Fibroblast of skin of right quadriceps (primary cell): ENCODE data around the gene TMPRSS11A.

Experiments used
- DNase-seq: peaks from one replicate; pipeline ENCODE4 v3.0.0-alpha.2; 2013

Gene TMPRSS11A

DNA sequence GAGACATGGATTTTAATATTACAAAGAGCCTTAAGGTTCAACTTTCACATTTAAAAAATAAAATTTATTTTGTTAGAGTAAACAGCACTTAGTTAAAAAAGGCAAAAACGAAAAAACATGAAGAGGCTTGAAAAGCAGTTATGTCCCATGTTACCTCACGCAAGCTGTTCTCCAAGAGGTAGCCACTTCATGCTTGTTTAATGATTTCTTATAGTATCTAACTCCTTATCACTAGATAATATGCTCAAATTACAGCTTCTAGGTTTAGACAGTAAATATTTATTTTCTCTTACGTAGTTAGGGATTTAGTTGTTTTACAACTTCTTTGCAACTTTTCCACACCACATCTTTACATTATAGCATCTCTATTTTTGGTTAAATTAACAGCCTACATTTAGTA, 51.7 kb downstream of the TMPRSS11A start:
- DNase-seq, result no peak

DNA sequence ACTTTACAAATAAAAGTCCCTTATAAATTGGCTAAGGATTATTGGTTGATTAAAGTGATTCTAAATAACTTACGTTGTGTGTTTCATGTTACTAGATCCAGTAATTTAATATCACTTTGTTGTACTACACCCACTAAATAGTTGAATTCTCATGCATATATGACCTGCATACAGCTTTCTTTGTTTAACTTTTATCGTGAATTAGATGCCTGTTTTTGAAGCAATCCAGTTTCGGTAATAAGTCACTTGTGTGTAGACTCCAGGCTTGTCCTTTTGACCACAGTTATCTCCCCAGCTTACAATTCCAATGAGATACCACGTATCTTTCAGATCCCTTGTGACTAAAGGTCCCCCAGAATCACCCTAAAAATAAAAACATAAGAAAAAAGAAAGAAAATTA, 52.2 kb downstream of the TMPRSS11A start:
- no peak for DNase-seq

DNA sequence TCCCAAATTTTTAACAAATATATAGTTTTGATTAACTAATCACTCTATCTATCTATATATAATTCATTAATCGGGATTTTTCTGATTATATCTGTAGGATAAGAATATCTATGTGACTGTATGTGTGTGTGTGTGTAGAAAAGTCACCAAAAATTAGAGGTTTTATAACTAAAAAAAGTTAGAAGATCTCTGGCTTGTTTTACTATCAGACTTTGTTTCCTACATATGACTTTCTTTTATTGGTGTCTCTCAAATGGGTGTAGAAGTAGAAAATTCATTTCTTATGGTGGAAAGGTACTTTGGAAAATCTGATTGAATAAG, 52.7 kb downstream of the TMPRSS11A start:
- no peak for DNase-seq

DNA sequence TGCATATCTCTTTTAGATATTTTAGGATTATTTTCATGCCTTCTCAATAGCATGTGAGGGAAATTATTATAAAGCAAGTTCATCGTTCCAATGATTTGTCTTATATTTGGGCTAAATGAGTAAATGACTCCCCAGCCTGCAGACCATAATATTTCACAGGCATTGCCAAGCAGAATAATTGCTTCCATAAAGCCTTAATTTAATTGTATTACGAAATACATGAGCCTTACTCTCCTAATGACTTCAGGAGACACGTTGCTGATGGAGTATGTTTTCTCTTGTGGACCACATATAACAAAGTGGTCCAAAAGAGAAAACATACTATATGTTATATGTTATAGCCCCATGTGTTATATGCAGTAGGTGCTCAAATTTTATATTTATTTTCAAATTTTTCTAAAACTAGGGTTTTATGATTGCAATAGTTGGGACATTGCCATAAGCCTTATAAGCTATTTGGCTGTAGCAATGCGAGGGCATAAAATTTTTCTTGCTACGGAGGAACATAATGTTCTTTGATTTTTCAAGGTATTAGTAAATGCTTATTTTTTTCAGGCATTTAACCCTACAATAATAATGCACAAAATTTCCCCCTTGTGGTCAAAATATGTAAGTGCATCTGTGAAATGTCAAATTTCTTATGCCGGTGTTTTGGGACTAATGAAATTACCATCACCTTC, 53.2 kb downstream of the TMPRSS11A start:
- no peak for DNase-seq

DNA sequence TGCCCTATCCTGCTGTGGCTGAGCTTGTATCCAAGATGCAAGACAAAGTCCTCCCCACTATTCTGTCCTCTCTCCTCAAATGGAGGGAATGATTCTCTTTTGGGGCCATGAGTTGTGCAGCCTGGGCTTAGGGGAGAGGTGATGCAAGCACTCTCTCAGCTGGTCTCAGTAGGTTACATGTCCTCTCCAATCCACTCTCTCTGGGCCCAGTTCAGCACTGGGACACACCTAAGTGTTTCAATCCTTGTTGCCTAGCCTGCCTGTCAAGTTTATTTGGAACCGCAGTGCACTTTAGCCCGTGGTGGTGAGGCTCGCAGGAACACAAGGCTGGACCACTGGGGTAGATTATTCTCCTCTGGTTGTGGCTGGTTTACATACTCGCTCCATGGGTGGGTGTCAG, 55.6 kb downstream of the TMPRSS11A start:
- no peak for DNase-seq

DNA sequence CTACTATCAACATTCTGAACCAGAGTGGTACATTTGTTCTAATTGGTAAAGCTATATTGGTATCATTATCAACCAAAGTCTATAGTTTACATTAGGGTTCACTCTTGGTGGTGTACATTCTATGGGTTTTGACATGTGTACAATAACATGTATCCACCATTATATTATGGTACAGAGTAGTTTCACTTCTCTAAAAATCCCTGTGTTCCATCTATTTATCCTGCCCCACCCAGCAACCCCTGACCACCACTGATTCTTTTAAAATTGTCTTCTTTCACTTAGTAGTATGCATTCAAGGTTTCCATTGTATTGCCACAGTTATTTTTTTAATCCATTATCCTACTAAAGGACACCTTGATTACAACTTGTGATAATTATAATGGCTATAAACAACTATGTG, 64.2 kb downstream of the TMPRSS11A start:
- DNase-seq, result no peak

DNA sequence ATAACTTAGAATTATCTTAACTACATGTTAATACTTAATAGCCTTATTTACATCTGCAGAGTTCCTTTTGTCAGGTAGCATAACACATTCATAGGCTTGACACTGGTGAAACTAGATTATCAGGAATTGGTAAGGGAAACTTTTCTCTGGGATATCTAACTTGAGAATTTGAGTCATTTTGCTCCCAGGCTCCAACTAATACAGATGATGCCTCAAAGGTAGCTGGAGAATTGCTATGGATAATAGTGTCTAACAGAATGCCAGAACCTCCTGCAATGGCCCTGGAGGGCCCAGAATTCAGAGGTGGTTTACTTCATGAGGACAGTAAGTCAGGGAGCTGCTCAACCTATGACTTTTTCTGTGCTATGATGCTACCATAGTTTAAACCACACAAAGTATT, 65.6 kb downstream of the TMPRSS11A start:
- DNase-seq, result no peak

DNA sequence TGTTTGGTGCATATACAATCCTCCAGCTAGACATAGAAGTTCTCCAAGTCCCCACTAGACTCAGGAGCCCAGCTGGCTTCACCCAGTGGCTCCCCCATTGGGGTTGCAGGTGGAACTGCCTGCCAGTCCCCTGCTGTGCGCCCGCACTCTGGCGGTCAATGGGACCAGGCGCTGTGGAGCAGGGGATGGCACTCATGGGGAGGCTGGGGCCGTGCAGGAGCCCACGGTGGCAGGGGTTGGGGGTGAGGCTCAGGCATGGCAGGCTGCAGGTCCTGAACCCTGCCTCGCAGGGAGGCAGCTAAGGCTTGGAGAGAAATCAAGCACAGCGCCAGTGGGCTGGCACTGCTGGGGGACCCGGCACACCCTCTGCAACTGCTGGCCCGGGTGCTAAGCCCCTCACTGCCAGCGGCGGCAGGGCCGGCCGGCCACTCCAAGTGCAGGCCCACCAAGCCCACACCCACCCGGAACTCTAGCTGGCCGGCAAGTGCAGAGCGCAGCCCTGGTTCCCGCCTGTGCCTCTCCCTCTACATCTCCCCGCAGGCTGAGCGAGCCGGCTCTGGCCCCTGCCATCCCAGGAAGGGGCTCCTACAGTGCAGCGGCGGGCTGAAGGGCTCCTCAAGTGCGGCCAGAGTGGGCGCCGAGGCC, 66.8 kb downstream of the TMPRSS11A start:
- no peak for DNase-seq

DNA sequence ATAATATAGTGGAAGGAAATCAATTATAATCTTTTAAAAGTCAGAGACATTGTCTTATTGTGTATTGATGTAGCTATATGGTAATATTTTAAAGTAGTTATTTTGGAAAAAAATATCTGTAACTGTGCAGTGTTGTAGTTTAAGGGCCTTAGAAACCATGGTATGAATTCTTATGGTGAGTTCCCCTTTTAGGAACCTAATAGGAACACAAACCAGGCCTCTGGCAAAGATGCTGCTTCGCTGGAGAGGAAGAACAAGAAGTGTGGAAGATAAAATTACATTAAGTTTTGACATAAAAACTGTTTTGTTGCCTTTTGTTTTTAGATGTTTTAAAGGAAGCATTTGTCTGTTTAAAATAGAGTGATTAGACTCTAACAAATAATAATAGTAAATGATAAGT, 68.6 kb downstream of the TMPRSS11A start:
- no peak for DNase-seq

DNA sequence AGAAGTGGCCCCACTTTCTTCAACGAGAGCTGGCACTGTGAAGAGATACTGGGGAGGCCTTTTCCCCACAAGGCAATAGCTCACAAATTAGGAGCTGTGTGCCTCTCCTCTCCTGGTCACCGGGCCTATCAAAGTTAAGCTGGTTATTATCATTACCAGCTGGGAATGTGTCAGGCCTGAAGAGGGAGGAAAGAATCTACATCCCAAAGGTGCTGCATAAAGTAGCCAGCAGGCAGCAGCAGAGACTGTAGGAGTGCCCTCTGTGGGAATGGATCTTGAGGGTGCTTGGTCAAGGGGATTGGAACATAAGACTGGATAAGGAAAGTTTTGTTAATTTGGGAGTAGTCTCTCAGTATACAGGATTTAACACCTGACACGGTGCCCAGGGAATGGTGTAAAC, 70.4 kb downstream of the TMPRSS11A start:
- DNase-seq, result peak; percentile 9

DNA sequence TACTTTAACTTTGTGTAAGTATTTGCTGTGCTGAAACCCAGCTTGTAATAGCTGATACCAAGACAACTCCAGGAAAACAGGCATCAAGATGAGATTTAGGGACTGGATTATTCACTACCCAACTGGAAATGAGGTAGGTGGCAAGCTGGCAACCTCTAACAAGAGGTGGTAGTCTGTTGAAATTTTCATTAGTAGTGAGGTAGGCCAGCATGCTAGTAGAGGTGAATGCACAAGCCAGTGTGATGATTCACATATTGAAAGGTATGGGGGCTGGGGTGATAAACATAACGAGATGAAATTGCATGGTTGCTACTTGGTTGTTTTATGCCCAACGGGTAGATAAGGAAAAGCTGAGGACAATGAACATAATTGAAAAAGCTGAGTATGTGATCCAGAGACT, 71.0 kb downstream of the TMPRSS11A start:
- no peak for DNase-seq

DNA sequence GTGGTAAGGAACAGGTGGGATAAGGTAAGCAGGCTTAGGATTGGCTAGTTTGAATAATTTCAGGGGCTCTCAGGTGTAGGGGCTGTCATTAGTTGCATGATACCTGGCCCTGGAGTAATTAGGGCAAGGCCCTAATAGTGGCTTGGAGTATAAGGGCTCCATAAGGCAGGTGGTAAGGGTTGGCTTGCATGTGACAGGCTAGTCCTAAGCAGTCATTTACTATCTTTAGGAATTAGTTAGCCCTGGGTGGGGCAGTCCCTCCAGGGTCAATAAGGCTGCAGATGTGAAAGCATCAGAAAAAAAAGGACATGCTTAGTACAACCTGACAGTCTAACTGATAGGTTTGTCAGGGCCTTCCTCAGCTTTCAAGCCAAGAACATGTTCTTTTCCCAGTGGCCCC, 71.6 kb downstream of the TMPRSS11A start:
- no peak for DNase-seq

DNA sequence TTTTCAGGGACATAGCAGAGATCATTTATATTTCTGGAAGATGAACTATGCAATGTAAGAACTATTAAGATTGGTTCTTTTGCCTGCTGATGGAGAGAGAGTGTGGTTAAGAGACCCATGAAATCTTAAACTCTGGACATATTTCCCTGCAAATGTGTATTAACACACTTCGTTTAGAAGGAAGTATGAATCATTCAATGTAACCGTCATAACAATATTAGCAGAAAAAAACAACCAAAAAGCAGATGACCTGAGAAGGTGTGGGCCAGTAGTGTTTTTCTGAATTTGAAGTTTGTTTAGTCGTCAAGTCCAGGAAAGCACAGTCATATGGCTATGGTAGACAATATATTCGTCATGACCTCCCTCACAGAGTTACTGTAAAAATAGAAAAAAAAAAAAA, 77.0 kb downstream of the TMPRSS11A start:
- DNase-seq, result peak; percentile 44

DNA sequence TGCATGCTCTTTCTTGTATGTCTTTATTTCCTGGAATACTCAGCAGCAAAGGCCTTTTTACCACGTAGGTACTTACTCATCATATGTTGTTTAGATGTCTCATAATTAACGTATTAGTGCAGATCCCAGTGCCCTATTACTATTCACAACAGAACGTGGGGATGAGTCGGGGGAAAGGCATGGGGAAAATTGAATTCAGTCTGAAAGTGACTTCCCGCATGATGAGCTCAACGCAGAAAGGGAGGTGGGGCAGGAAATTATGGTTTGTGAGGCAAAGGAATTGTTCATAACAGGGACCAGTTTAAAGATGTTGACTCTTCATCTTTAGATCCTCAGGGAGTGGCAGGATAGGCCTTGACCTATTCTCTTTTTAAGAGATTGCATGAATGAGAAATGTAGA, 77.5 kb downstream of the TMPRSS11A start:
- DNase-seq, result peak; percentile 97

DNA sequence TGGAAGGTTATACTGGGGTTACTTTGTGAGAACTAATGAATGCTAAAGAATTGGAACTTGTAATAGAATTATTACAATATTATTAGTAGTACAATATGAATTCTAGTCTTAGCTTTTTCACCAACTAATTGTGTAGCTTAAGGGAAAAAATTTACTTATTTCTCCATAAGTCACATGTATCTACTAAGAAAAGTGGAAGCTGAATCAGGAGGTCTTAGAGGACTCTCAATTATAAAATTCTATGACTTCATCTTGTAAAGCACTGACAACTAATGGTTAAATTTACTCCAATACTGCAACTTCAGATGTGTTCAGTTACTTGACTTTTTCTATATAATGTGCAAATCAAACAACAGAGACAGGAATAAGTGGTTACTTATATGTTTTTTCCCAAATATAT, 78.6 kb downstream of the TMPRSS11A start:
- DNase-seq, result no peak

DNA sequence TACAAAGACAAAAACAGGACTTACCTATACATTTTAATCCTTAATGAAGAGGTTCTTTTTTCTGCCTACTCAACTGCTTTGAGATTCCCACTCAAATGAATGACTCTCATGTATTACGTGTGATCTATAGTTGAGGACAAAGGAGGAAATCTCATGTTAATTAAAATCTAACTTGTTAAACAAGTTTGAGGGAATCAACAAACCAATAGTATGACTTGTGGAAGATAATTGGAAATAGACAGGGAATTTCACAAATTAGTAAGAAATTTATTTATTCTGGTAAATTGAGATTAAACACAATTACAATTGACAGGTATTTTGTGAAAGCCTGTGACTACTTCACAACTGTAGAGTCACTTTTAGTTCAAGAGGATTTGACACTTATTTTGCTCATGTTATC, 79.4 kb downstream of the TMPRSS11A start, which contains the start of gene TMPRSS11D:
TMPRSS11D (minus strand) TSS at position 101 of the 400 bp plus-strand sequence; CDS start at position 32, 69 bp downstream.
- no peak for DNase-seq

DNA sequence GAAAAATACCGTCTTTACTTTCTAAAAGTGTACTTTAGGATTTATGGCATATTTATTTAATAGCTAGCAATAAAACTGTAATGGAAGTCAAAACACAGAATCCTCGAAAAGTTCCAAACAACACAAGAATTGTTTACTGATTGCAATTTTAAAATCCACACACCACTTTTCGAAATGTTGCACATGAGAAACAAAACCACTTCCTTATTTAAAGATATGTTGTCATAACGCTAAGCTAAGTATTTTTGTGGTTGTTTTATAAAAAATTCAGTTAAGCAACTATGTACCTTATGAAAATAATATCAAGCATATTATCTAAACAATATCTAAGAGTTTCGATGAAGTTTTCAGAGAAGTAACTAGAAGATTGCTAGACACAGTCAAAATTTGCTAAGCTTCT, 79.8 kb downstream of the TMPRSS11A start:
- DNase-seq, result no peak

DNA sequence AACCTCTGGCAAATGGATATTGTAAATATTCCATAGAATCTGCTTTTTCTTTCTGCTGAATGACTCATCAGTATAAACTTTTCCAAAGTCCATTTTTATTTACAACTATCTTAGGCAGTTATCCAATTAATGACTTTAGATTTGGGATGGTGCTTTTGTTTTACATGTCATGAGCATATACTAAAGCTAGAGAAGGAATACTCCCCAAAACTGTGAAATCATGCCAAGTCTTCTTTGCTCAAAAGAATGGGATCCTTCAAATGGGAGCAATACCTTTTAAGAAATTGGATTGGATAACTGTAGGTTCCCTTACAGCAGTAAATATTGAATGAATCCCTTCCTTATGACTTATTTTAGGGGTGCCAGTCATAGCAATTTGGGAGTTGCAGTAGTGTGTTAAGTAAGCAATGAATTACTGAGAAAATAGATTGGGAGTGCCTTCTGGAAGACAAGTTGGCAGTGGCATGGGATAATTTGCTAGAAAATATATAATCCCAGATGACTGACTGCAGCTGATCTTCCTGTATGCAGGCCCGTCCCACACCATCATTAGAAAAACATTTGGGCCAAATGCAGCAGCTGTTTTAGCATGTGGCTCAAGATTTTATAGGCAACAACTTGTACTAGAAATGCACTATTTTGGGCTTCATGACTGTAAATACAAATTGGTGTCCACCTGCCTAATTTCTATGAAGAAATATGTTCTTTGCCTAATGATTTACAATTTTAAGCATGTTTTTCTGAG, 82.3 kb downstream of the TMPRSS11A start:
- DNase-seq, result peak; percentile 6

DNA sequence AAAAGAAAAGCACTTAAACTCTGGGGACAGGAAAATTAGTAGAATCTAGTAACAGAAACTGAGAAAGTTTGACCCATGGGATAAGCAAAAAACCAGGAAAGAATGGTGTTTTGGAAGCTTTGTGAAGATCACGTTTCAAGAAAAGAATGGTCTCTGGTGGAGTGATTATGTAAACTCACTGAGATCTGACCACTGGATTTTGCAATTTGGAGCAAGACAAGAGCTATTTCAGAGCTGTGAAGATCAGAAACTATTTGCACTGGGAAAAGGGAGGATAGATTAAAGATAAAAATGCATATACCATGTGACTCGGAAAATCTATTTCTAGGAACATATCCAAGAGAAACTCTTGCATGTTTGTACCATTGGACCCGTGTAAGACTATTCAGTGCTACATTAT, 83.8 kb downstream of the TMPRSS11A start:
- DNase-seq, result peak; percentile 27

DNA sequence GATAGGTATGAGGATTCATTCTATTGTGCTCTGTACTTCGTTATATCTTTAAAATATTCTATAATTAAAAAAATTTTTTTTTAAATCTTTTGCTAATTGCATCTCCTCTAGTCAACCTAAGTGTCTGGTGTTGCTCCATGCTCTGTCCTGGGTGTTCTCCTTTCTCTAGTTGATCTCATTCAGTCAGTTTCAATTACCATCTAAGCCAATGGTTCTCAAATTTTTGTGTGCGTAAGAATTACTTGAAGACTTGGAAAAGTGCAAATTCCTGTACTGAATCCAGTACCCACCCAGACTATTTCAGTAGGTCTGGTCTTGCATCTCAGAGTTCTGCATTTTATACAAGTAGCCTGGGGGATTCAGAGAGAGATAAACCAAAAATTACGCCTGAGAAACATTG, 86.2 kb downstream of the TMPRSS11A start:
- DNase-seq, result no peak

DNA sequence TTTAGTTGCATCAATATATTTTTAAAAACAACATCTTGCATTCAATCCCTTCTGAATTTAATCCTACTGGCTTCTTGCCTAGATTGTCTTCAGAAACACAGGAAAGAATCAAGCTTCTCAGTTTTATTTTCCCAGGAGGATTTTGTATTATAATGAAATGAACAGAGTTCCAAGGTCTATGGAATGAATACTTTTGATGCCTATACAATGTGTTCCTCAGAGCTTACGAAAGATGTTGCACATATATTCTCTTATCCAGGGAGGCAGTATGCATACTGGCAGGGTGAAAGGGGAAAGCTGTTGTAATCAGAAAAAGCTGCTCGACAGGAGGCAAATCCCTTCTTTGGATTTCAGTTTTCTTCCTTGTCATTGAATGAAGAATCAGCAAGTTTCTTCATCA, 88.3 kb downstream of the TMPRSS11A start:
- DNase-seq, result peak; percentile 66

DNA sequence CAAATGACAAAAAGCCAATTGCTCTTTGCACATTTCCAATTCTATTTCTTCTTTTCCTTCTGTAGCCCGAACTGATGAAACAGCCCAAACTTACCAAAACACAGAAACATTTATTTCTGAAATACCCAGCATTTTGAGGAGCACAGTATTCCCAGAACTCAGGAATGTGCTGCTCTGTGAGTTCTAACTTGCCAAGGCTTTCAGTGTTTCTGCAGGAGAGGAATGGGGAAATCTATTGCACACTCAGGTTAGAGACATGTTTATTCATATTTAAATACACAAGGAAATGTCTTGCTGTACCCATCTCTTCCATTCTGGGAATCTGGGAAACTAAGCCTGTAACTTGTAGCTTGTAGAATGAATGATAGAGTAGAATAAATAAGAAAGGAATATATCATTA, 90.2 kb downstream of the TMPRSS11A start:
- no peak for DNase-seq

DNA sequence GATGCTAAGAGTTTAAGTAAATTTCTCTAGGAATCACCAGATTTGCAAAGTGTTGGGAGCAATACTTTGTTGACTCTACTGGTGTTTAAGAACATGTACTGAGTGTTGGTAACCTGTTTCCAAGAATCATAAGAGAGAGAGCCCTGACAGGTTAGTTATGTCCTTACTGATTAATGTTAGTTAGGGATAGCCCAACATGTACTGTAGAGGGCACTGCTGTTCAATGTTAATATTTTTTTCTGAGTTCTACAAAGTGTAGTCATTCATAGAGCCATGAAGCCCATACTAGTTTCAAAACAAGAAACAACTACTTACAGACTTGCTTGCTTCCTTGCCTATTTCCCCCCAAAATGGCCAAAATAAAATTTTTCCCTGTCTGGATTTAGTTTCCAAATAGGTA, 91.4 kb downstream of the TMPRSS11A start:
- peak; percentile 48 for DNase-seq

DNA sequence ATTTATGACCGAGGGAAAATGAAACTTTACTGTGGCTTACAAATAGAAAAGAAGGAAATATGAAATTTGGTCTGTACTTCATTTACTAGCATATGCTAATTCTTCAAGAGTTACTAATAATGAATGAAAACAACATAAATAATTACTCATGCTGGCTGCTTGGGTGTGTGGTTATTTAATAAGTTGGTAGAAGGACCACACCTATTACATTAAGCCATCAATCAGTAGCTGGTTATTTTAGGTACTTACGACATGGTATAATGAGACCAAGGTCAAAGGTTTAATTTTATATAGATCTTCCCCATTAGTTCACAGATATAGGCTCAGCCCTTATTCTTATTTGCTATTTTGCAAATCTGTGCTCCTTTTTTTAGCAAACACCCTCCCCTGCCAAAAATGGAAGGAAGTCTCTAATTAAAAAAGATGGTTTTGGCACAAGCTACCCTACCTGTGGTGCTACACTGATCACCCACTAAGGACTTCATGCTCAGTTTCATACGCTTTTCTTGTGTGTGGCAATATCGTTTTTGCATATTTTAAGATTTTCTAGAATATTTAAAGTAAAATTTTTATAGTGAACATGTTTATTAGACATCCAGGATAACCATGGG, 93.6 kb downstream of the TMPRSS11A start:
- DNase-seq, result no peak
